Sigmoid colon (tissue), 3 donors: ENCODE data around the gene HIGD1B.

Source experiments
- POLR2A ChIP-seq, 2 donors: fragments of 450-650 bp; IDR thresholded peaks; one replicate each; pipeline ENCODE4 v1.6.1; 2016; ENCODE audit warnings: antibody characterized with exemption in 2 of 2, mild to moderate bottlenecking in 2 of 2, moderate library complexity in 2 of 2
- TF ChIP-seq, protein P1 (sequence below), 4 experiments: fragments of 450-650 bp in 3 of 4; fragments of 200-600 bp in 1 of 4; IDR thresholded peaks; one replicate each; pipeline ENCODE4 v1.5.1; 2016 to 2019; ENCODE audit warnings: antibody characterized with exemption in 4 of 4, mild to moderate bottlenecking in 3 of 4, moderate library complexity in 2 of 4

DNA sequence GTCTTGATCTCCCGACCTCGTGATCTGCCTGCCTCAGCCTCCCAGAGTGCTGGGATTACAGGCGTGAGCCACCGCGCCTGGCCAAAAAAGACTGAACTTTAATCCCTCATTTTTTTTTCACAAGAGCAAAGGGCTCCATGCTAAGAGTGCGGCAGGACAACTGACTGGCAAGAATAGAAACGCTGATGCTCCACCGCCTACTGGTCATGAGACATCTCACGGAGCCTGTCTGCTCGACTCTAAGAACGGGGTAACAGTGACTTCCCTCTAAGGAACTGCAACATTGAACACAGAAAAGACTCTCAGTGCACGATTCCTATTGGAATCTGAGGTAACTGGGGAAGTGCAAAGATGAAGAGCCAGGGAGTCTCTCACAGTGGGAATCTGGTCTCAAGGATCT, 23.9 kb downstream of the HIGD1B start:
- TF ChIP-seq POLR2A (IDR thresholded peaks at IDR 0.05) = no peak
- TF ChIP-seq, protein P1, sequence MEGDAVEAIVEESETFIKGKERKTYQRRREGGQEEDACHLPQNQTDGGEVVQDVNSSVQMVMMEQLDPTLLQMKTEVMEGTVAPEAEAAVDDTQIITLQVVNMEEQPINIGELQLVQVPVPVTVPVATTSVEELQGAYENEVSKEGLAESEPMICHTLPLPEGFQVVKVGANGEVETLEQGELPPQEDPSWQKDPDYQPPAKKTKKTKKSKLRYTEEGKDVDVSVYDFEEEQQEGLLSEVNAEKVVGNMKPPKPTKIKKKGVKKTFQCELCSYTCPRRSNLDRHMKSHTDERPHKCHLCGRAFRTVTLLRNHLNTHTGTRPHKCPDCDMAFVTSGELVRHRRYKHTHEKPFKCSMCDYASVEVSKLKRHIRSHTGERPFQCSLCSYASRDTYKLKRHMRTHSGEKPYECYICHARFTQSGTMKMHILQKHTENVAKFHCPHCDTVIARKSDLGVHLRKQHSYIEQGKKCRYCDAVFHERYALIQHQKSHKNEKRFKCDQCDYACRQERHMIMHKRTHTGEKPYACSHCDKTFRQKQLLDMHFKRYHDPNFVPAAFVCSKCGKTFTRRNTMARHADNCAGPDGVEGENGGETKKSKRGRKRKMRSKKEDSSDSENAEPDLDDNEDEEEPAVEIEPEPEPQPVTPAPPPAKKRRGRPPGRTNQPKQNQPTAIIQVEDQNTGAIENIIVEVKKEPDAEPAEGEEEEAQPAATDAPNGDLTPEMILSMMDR (IDR thresholded peaks at IDR 0.05) = no peak
